Stimulated activated CD8-positive, alpha-beta memory T cell treated with anti-CD3 and anti-CD28 coated beads, Interleukin-7, amount 100 ng/mL, for 24 hours (primary cell): ENCODE measurements around the gene TREM1.

Source experiments
- DNase-seq: peaks from one replicate; pipeline ENCODE4 v3.0.0-alpha.2; 2020; ENCODE audit warnings: low read depth

The TREM1 gene

GRCh38 chr6:41286544-41287346 lies at the start of gene TREM1:
TSS of gene TREM1 (minus strand) at chr6:41286682. CDS start at chr6:41286655, 27 bp downstream.
- no peak for DNase-seq

GRCh38 chr6:41335943-41336342 lies 49.5 kb upstream of the TREM1 start:
- no peak for DNase-seq

GRCh38 chr6:41335296-41335695 lies 48.8 kb upstream of the TREM1 start, which contains the start of gene NCR2:
TSS of gene NCR2 (plus strand) at chr6:41335608. CDS start at chr6:41335877, 269 bp downstream.
- no peak for DNase-seq

- DNase-seq, result no peak
Observed at GRCh38 chr6:41334482-41335040, 48.1 kb upstream of the TREM1 start.

- DNase-seq, result no peak
Observed at GRCh38 chr6:41332842-41333736, 46.6 kb upstream of the TREM1 start.

GRCh38 chr6:41332241-41332640 lies 45.8 kb upstream of the TREM1 start:
- DNase-seq, result no peak

- DNase-seq, result no peak
Observed at GRCh38 chr6:41331401-41332150, 45.1 kb upstream of the TREM1 start.

GRCh38 chr6:41327177-41327576 lies 40.7 kb upstream of the TREM1 start:
- no peak for DNase-seq

GRCh38 chr6:41326092-41326491 lies 39.6 kb upstream of the TREM1 start:
- DNase-seq, result no peak

GRCh38 chr6:41325446-41326066 lies 39.1 kb upstream of the TREM1 start:
- DNase-seq, result no peak

GRCh38 chr6:41321183-41321582 lies 34.7 kb upstream of the TREM1 start:
- no peak for DNase-seq

GRCh38 chr6:41318654-41319565 lies 32.4 kb upstream of the TREM1 start:
- peak; percentile 64 for DNase-seq

GRCh38 chr6:41318261-41318653 lies 31.8 kb upstream of the TREM1 start:
- no peak for DNase-seq

- no peak for DNase-seq
Observed at GRCh38 chr6:41315943-41316620, 29.6 kb upstream of the TREM1 start.

GRCh38 chr6:41315203-41315602 lies 28.7 kb upstream of the TREM1 start:
- DNase-seq, result no peak

- DNase-seq, result no peak
Observed at GRCh38 chr6:41306187-41306854, 19.8 kb upstream of the TREM1 start.

GRCh38 chr6:41302638-41303037 lies 16.2 kb upstream of the TREM1 start:
- DNase-seq, result no peak

GRCh38 chr6:41298785-41299502 lies 12.5 kb upstream of the TREM1 start:
- no peak for DNase-seq
